Lower leg skin (tissue), 4 donors: ENCODE data around the gene QSOX2. TPM values are rescaled to one million over a fixed set of nuclear protein-coding genes. Genes with fewer than 3 reads are reported as not detected.

Source experiments
- DNase-seq, 2 donors: peaks; one replicate each; pipeline ENCODE4 v3.0.0-alpha.2; 2019; ENCODE audit warnings: low spot score in 2 of 2
- H3K4me3 ChIP-seq: fragments of 200-600 bp; sonication (generic); 2 replicates; pipeline ENCODE4 v1.5.1; 2017; ENCODE audit warnings: mild to moderate bottlenecking, low read depth; ENCODE audit not compliant: poor library complexity, severe bottlenecking
- CTCF ChIP-seq, 3 donors: fragments of 450-650 bp; IDR thresholded peaks; one replicate each; pipeline ENCODE4 v1.5.1; 2016; ENCODE audit warnings: antibody characterized with exemption in 3 of 3, mild to moderate bottlenecking in 3 of 3, moderate library complexity in 2 of 3
- POLR2A ChIP-seq, 2 donors: fragments of 450-650 bp; IDR thresholded peaks; one replicate each; pipeline ENCODE4 v1.6.1; 2016 to 2017; ENCODE audit warnings: antibody characterized with exemption in 2 of 2, mild to moderate bottlenecking in 1 of 2, moderate library complexity in 1 of 2
- WGBS, 2 donors: methylation state at CpG; one replicate each; pipeline ENCODE4 v1.1.5; 2018; 5-methylcytosine and 5-hydroxymethylcytosine counted together
- intact Hi-C: fragments of 100-400 bp; cut with DNase I; formaldehyde crosslinking; loops from one replicate; pipeline ENCODE4 v1.15.0; 2023; ENCODE audit warnings: low total_unique reads
- total RNA-seq, 4 donors: library from RNA; depleted of rRNA; stranded (reverse); fragments of >200 nt; gene quantifications; one replicate each; pipeline ENCODE4 v1.1.0, GENCODE V29; 2016

QSOX2 gene
- total RNA-seq, 4 donors from 2014 or later = 8.7 to 13.0 (median 11.1) TPM

DNA sequence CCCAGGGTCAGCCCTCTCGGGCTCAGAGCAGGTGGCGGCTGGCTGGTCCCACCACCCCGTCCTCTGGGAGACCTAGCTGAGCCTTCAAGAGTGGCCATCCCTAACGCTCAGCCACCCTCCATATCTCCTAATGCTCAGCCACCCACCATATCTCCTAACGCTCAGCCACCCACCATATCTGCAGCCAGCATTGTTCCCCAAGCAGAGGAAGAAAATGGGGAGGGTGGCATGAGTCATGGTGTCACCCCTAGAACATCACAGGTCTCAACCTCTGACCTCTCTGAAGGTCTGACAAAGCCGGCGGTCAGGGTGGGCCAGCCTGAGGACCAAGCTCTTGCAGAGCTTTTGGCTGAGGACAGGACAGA is 55.4 kb downstream of the QSOX2 start:
- 67 to 72% methylated on average over 7 of the region's 7 CpGs for WGBS, 2 donors
- no peak for DNase-seq
- intact Hi-C loops = no loop called here
- no peak overlapping the region for H3K4me3 ChIP-seq
- no peak for TF ChIP-seq POLR2A (IDR thresholded peaks at IDR 0.05)
- no peak for TF ChIP-seq CTCF (IDR thresholded peaks at IDR 0.05)

DNA sequence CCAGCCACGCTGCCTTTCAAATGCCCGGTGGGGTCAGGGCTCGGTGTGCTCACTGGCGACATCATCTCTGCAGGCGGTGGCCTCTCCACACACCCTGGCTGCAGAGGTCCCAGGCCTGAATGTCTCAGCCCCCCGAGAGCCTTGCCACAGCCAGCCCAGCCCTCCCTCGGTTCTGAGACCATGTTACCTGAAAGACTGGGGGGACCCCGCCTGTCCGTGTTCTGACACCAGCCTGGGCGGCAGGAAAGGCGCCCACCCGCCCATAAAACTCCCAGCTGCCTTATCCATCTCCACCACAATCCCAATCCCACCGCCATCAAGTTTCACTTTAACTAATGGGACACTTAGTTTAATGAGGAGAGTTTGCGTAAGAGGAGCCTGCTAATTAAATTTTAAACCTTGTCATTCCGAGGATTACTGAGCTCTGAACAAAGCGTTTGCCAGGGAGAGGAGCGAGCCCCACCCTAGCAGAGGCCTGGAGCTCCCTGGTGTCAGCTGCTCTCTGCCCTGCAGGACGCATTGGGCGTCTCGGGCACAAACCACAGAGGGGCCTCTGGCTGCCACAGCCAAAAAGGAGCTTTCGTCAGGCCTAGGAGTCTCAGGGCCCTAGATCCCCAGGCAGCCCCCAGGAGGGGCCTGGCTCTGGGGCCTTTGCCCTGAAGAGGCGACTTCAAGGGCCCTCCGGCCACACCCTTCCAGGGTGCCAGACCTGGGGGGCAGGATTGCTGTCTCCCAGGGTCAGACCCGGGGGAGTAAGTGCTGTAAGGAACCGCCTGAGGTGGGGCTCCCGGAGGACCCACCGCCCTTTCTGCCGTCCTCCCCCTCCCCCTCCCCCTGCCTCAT is 56.0 kb downstream of the QSOX2 start:
- no peak overlapping the region for H3K4me3 ChIP-seq
- no peak for TF ChIP-seq CTCF (IDR thresholded peaks at IDR 0.05)
- TF ChIP-seq POLR2A (IDR thresholded peaks at IDR 0.05) = no peak
- 26 to 27% methylated on average over 13 to 20 of the region's 28 CpGs for WGBS, 2 donors
- intact Hi-C loops = no loop called here
- DNase-seq = no peak

DNA sequence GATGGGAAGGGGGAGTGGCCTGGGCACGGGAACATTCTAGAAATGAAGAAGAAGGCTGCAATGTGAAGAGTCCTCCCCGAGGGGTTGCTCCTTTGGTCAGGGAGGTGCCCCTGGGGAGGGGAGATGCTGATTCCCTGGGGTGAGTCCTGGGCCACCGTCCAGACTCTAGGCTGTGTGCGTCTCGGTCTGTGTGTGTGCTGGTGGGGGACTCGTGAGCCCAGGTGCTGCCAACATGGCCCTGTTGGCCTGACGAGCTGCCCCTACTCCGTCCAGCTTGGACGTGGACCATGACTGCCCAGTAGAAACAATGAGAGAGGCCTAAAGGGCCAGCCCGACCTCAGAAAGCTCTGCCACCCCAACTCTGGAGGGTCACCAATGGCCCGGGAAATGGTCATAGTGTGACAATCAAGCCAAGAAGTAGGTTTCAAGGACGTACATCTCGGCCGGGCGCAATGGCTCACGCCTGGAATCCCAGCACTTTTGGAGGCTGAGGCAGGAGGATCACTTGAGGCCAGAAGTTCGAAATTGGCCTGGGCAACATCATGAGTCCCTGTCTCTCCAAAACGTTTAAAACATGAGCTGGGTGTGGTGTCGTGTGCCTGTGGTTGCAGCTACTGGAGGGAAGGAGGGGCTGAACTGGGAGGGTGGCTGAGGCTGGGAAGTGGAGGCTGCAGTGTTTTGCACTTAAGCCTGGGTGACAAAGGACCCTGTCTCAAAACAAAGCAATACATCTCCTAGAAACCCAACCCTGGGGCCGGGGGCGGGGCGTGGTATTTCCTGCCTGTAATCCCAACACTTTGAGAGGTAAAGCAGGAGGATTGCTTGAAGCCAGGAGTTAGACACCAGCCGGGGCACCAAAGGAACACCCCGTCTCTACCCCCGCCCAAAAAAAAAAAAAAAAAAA is 57.7 kb downstream of the QSOX2 start:
- intact Hi-C loops = no loop called here
- 61 to 65% methylated on average over 25 of the region's 25 CpGs for WGBS, 2 donors
- no peak for DNase-seq
- TF ChIP-seq CTCF (IDR thresholded peaks at IDR 0.05) (no peak), POLR2A (IDR thresholded peaks at IDR 0.05) (no peak)
- no peak overlapping the region for H3K4me3 ChIP-seq

DNA sequence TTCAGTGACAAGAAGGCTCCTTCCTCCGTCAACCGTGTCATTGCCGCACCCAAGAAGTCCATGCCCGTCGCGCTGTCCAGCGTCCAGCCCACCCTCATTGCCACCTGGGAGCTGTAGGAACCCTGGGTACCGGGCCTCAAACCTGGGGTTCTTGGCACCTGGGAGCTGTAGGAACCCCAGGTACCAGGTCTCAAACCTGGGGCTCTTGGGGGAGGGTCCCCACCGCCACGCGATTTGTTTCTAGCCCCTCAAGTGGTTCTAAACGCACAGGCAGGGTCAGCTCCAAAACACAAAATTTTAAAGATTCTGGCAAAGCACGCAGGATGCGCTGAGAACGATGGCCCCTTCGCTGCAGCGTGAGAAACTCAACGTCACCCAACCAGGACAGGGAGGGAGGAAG is 58.4 kb downstream of the QSOX2 start:
- intact Hi-C loops = no loop called here
- DNase-seq = no peak
- 88 to 90% methylated on average over 18 of the region's 18 CpGs for WGBS, 2 donors
- TF ChIP-seq POLR2A (IDR thresholded peaks at IDR 0.05) (no peak), CTCF (IDR thresholded peaks at IDR 0.05) (no peak)
- no peak overlapping the region for H3K4me3 ChIP-seq

DNA sequence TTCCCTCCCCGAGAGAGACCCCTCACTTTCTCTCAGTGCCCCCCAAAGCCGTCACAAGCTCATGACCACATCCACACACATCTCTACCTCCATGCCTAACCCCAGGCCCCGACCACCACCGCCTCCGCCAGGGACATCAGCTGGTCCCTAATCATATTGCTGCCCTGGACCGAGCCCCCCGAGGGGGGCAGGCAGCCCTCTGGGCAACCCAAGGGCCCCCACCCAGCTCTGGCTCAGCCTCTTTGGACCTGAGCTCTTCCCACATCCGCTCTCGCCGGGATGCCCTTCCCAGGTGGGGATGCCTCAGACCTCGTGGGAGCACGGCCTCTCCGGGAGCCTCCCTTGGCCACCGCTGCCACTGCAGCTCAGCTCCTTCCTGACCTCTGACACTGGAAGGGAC is 59.2 kb downstream of the QSOX2 start:
- 66 to 68% methylated on average over 14 of the region's 14 CpGs for WGBS, 2 donors
- no peak overlapping the region for H3K4me3 ChIP-seq
- DNase-seq = no peak
- TF ChIP-seq CTCF (IDR thresholded peaks at IDR 0.05) (no peak), POLR2A (IDR thresholded peaks at IDR 0.05) (no peak)
- intact Hi-C loops = no loop called here
